GM21723 (cell line): Measurements from ENCODE around the gene BCAS3.
"Not testable (repeated sequence)": the region's sequence is repeated elsewhere in the genome, so short reads cannot be mapped to it uniquely, and the experiment has no call there.

Experiments used
- ATAC-seq: cut with Tn5 transposase; IDR thresholded peaks from one replicate; pipeline ENCODE4 v1.9.1; 2021; ENCODE audit warnings: mild to moderate bottlenecking, moderate library complexity; ENCODE audit not compliant: unreplicated experiment

The BCAS3 gene

GRCh38 chr17:60743799-60744198, 66.1 kb downstream of the BCAS3 start:
- no peak for ATAC-seq

GRCh38 chr17:60744355-60744966, 66.8 kb downstream of the BCAS3 start:
- no peak for ATAC-seq

GRCh38 chr17:60745544-60745943, 67.9 kb downstream of the BCAS3 start:
- ATAC-seq: no peak

GRCh38 chr17:60747069-60747808, 69.6 kb downstream of the BCAS3 start:
- no peak for ATAC-seq

- no peak for ATAC-seq
Measured at GRCh38 chr17:60748204-60748603, 70.6 kb downstream of the BCAS3 start.

GRCh38 chr17:60749050-60749449, 71.4 kb downstream of the BCAS3 start:
- ATAC-seq: no peak

- no peak for ATAC-seq
Measured at GRCh38 chr17:60749708-60750107, 72.1 kb downstream of the BCAS3 start.

- ATAC-seq: no peak
Measured at GRCh38 chr17:60750640-60751039, 73.0 kb downstream of the BCAS3 start.

- ATAC-seq: no peak
Measured at GRCh38 chr17:60751884-60752283, 74.2 kb downstream of the BCAS3 start.

- no peak for ATAC-seq
Measured at GRCh38 chr17:60752873-60753577, 75.4 kb downstream of the BCAS3 start.

- no peak for ATAC-seq
Measured at GRCh38 chr17:60754057-60754604, 76.5 kb downstream of the BCAS3 start.

- ATAC-seq: not testable (repeated sequence)
Measured at GRCh38 chr17:60756798-60757197, 79.1 kb downstream of the BCAS3 start.

GRCh38 chr17:60757437-60757836, 79.8 kb downstream of the BCAS3 start:
- ATAC-seq: no peak

GRCh38 chr17:60759756-60760155, 82.1 kb downstream of the BCAS3 start:
- ATAC-seq: no peak

- not testable (repeated sequence) for ATAC-seq
Measured at GRCh38 chr17:60761301-60761700, 83.7 kb downstream of the BCAS3 start.

- no peak for ATAC-seq
Measured at GRCh38 chr17:60766778-60767190, 89.1 kb downstream of the BCAS3 start.

- no peak for ATAC-seq
Measured at GRCh38 chr17:60767744-60768308, 90.2 kb downstream of the BCAS3 start.

- ATAC-seq: no peak
Measured at GRCh38 chr17:60769327-60769726, 91.7 kb downstream of the BCAS3 start.

- no peak for ATAC-seq
Measured at GRCh38 chr17:60770946-60771422, 93.3 kb downstream of the BCAS3 start.

GRCh38 chr17:60771621-60772020, 94.0 kb downstream of the BCAS3 start:
- not testable (repeated sequence) for ATAC-seq

- ATAC-seq: no peak
Measured at GRCh38 chr17:60773552-60773951, 95.9 kb downstream of the BCAS3 start.
